Fibroblast of skin of right biceps (primary cell): Measurements from ENCODE around the gene ZCWPW1.
A peak's percentile ranks its signal among the peaks of the same experiment; 100 is the strongest.
"Not testable (repeated sequence)": the region's sequence is repeated elsewhere in the genome, so short reads cannot be mapped to it uniquely, and the experiment has no call there.

Experiments used
- DNase-seq: peaks from one replicate; pipeline ENCODE4 v3.0.0-alpha.2; 2013

ZCWPW1 gene

GRCh38 chr7:100455206-100455605, 26.7 kb upstream of the ZCWPW1 start:
- no peak for DNase-seq

GRCh38 chr7:100453854-100454253, 25.4 kb upstream of the ZCWPW1 start:
- not testable (repeated sequence) for DNase-seq

GRCh38 chr7:100452513-100452912, 24.0 kb upstream of the ZCWPW1 start:
- DNase-seq = no peak

- DNase-seq = no peak
Measured at GRCh38 chr7:100449190-100449795, 20.8 kb upstream of the ZCWPW1 start.

GRCh38 chr7:100447363-100447762, 18.9 kb upstream of the ZCWPW1 start:
- not testable (repeated sequence) for DNase-seq

GRCh38 chr7:100446040-100446439, 17.5 kb upstream of the ZCWPW1 start:
- peak; percentile 66 for DNase-seq

GRCh38 chr7:100444311-100445278, 16.1 kb upstream of the ZCWPW1 start:
- DNase-seq = peak; percentile 65

- DNase-seq = no peak
Measured at GRCh38 chr7:100443096-100443840, 14.8 kb upstream of the ZCWPW1 start.

- no peak for DNase-seq
Measured at GRCh38 chr7:100441641-100442535, 13.4 kb upstream of the ZCWPW1 start.

- not testable (repeated sequence) for DNase-seq
Measured at GRCh38 chr7:100439244-100439643, 10.7 kb upstream of the ZCWPW1 start.

GRCh38 chr7:100438731-100439130, 10.2 kb upstream of the ZCWPW1 start:
- not testable (repeated sequence) for DNase-seq

GRCh38 chr7:100438172-100438571, 9.7 kb upstream of the ZCWPW1 start:
- no peak for DNase-seq

GRCh38 chr7:100437150-100438100, 8.9 kb upstream of the ZCWPW1 start:
- DNase-seq = no peak

GRCh38 chr7:100435401-100436304, 7.2 kb upstream of the ZCWPW1 start:
- no peak for DNase-seq

- DNase-seq = no peak
Measured at GRCh38 chr7:100434297-100435144, 6.0 kb upstream of the ZCWPW1 start.

GRCh38 chr7:100433592-100434296, 5.2 kb upstream of the ZCWPW1 start:
- no peak for DNase-seq

- DNase-seq = no peak
Measured at GRCh38 chr7:100433276-100433591, 4.7 kb upstream of the ZCWPW1 start.

- no peak for DNase-seq
Measured at GRCh38 chr7:100432621-100433275, 4.2 kb upstream of the ZCWPW1 start.
